CD4-positive, alpha-beta T cell treated with Interleukin-17A for 4 hours (primary cell): ENCODE measurements around the gene CXADR.

Experiments
- DNase-seq: peaks from one replicate; pipeline ENCODE4 v3.0.0-alpha.2; 2020; ENCODE audit warnings: mixed read lengths

CXADR gene

DNA sequence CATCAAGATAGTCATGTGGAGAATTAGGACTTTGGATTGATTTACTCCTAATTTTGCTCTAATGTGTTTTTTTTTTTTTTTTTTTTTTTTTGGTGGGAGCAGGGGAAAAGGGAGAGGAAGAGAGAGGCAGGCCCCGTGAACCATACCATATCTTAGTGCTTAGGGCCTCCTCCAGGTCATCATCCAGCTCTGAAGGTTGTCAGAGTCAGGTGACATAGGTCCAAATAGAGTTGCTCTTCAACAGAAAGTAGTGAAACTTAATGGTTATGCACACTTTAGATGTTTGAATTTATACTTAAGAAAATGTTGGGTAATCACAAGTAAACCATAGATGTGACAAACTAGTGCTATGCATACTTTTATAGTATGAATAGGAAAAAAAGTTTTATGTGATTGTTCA lies 32.2 kb downstream of the CXADR start:
- DNase-seq: no peak

- no peak for DNase-seq
Measured at GRCh38 chr21:17548262-17548661, 35.4 kb downstream of the CXADR start.

DNA sequence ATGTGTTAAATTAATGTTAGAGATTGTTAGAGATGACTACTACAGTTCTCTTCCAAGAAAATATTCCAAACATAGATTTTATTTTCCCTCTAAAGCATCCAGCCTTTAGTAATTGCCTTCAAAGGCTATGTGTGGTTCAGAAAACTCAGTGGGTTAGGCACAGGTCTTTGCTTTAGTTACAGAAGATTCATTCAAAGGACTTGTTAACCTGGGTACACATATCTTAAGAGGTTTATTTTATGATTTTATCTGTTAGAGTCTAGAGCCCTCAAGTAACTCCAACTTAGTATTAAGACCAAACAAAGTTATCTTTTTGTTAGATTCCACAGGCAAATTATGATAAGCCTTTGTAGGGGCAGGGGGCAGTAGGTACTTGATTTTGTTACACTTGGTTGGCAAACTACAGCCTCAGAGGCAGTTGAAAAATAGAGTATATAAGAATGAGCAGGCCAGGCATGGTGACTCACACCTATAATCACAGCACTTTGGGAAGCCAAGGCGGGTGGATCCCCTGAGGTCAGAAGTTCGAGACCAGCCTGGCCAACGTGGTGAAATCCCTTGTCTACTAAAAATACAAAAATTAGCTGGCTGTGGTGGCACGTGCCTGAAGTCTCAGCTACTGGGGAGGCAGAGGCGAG lies 37.9 kb downstream of the CXADR start:
- DNase-seq: no peak

DNA sequence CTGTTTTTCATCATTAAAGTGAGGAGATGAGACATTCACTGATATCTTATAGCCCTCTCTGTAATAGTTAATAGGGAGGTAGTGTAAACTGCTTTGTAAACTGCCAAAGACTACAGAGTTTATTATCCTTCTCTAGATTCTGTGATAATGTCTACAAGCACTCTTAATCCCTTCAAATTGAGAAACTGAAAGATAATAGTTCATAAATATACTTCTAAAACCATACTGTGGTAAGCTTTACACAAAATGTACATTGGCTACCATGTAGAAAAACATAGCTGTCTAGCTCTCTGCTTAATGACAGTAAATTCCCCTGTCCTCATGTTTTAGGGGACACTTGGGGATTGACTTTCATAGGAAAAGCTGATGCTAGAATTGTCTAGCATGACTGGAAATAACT lies 39.6 kb downstream of the CXADR start:
- no peak for DNase-seq

- no peak for DNase-seq
Measured at GRCh38 chr21:17554120-17554519, 41.3 kb downstream of the CXADR start.

- no peak for DNase-seq
Measured at GRCh38 chr21:17554679-17555465, 42.0 kb downstream of the CXADR start.

GRCh38 chr21:17560377-17561025 lies 47.7 kb downstream of the CXADR start:
- DNase-seq: no peak

DNA sequence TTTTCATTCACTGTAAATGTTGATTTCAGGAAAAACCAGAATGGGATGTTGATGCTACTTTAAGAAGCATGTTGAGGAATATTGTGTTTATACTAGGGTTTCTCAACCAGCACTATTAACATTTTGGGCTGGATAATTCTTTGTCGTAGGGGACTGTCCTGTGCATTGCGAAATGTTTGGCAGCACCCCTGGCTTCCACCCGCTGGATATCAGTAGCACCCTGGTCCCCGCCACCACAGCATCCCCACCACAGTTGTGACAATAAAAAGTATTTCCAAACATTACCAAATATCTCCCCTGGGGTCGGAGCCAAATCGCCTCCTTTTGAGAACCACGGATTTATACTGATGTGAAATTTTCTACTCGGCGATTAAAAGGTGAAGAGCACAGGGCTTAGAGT lies 57.9 kb downstream of the CXADR start:
- no peak for DNase-seq

DNA sequence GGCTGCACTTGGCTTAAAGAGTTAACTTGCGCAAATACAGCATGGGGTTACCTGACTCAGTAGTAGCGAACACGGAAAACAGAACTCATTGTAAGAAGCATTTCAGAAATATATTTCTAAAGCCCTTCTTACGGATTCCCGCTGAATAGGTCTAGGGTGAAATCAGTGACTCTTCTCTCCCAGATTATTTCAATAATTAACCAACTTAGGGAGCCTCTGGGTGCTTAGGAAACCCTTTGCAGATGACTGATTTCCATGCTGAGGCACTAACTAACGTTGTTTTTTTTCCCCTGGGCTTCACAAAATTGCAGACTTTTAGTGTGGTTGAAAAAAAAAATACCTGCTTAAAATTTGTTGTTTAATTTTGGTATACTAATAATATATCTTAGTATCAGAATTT lies 59.6 kb downstream of the CXADR start:
- DNase-seq: no peak

- no peak for DNase-seq
Measured at GRCh38 chr21:17575076-17575475, 62.2 kb downstream of the CXADR start.

- no peak for DNase-seq
Measured at GRCh38 chr21:17576080-17576835, 63.4 kb downstream of the CXADR start.

DNA sequence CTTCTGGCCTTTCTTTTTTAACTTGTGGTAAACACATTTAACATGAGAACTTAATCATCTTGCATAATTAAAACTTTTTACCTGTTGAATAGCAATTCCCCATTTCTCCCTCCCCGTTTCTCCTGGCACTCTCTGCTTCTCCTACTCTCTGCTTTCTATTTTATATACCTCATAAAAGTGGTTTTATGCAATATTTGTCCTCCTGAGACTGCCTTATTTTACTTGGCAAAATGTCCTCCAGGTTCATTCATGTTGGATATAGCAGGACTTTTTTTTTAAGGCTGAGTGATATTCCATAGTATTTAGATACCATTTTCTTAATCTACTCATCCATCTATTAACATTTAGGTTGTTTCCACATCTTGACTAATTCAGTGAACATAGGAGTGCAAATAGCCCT lies 64.9 kb downstream of the CXADR start:
- no peak for DNase-seq

DNA sequence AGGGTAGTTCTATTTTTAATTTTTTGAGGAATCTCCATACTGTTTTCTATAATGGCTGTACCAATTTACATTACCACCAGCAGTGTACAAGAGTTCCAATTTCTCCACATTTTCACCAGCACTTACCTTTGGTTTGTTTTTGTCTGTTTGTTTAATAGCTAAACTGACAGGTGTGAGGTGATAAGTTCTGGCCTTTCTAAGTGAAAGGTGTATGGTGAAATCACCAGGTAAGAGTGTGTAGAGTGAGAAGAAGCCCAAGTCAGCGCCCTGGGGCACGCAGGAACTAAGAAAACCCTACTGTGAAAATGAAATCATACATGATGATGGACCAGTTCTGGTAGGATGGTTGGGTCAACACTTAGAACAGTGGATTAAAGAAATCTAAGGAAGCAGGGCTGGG lies 65.3 kb downstream of the CXADR start:
- no peak for DNase-seq

DNA sequence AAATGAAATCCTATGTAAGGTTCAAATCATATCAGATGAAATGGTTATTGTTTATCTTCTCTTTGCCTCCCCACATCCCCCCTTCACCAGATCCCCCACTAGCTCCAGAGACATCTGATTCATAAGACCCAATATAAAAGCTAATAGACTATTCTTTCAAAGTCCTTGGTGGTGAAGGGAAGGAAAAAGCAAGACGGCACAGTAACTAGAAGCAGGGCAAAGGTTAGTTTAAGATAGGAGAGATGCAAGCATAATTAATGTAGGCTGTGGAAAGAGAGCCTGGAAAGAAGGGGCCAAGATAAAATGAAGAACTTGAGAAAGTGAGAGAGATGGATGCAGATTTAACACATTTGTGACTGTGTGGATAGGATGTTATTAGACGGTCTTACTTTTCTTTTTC lies 66.0 kb downstream of the CXADR start:
- no peak for DNase-seq

DNA sequence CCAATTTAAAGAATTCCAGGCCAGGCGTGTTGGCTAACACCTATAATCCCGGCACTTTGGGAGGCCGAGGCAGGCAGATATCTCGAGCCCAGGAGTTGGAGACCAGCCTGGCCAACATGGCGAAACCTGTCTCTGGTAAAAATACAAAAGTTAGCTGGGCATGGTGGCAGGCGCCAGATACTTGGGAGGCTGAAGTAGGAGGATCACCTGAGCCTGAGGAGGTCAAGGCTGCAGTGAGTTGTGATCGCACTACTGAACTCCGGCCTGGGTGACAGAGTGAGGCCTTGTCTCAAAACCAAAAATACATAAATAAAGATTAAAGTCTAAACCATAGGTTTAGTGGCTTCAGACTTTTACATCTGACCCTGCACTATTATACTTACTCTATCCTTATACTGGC lies 67.5 kb downstream of the CXADR start:
- no peak for DNase-seq

- DNase-seq: no peak
Measured at GRCh38 chr21:17583898-17584297, 71.1 kb downstream of the CXADR start.

- DNase-seq: peak; percentile 40
Measured at GRCh38 chr21:17585875-17586450, 73.1 kb downstream of the CXADR start.

- no peak for DNase-seq
Measured at GRCh38 chr21:17590430-17590829, 77.6 kb downstream of the CXADR start.

- no peak for DNase-seq
Measured at GRCh38 chr21:17597680-17598079, 84.8 kb downstream of the CXADR start.

DNA sequence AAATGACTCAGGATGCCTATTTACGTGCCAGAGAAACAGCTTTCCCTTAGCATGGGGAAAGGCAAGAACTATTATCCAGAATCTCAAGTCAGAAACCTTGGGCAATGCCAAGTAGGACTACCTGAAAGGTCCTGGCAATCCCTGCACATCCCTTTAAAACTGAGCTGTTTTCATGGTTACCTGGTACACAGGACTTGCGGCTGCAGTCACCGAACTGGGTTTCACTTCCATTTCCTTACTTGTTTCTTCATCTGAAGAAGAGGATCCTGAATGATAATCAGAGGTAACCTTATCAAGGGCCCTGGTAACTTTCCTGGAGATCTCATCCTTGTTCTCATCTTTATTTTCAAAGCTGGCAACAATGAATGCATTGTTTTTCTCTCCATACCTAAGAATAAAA lies 85.6 kb downstream of the CXADR start:
- DNase-seq: no peak

DNA sequence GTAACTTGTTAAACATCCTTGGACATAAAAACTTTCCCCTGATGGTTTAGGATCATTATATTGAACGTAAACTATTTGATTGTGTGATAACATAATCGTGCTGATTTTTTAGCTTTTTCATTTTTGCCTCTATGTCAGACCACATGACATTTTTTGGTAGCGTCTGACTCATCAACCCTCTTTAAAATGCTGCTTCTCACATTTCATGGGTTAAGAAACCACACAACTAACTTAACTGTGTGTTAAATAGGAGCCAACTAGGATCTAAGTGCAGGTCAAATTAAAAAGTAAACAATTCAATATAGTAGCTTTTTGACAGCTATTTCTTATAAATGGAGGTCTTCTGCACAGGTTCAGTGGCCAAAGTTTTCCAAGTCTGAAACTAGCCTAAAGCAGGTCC lies 90.0 kb downstream of the CXADR start:
- no peak for DNase-seq

DNA sequence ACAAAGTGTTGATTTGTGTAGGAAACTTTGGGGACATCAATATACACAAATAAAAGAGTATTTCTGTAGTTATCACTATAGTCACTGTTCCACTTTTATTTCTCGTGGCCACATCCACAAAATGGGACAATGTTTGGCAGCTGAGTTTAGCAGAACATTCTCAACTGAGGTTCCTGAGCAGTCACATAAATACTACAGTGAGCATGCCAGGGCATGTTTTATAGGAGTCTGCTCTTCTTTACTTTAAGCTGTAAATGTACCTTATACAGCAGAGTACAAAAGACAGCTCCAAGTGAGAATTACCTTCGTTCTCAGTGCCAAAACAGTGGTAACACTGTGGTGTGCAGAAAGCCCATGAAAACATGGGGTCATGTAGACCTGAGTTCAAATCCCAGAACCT lies 94.8 kb downstream of the CXADR start:
- no peak for DNase-seq

DNA sequence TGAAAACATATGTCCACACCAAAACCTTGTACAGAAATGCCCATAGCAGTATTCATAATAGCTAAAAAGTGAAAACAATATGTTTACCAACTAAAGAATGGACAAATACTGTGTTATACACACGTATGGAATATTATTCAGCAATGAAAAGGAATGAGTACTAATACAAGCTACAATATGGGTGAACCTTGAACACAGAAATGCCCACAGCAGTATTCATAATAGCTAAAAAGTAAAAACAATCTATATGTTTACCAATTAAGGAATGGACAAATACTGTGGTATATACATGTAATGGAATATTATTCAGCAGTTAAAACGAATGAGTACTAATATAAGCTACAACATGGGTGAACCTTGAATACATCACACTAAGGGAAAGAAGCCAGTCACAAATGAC lies 96.8 kb downstream of the CXADR start:
- no peak for DNase-seq
